Left lung (tissue), 10 donors: ENCODE results near the gene SUOX. TPM values are rescaled to one million over a fixed set of nuclear protein-coding genes. Genes with fewer than 3 reads are reported as not detected.

Source experiments
- ATAC-seq: fragments of 200-7000 bp; cut with Tn5 transposase; one replicate; pipeline ENCODE4 v1.9.1; 2020; ENCODE audit warnings: moderate library complexity
- DNase-seq, 4 donors: peaks; one replicate each; pipeline ENCODE4 v3.0.0-alpha.2; 2013 to 2020
- H3K27ac ChIP-seq, 2 donors: fragments of 200-600 bp; sonication (generic) in 1 of 2; one replicate each; pipeline versions ENCODE4 v1.5.0 to v1.8.0; 2020 to 2021
- H3K27me3 ChIP-seq, 2 donors: fragments of 200-600 bp; sonication (generic) in 1 of 2; one replicate each; pipeline versions ENCODE4 v1.5.0 to v1.8.0; 2020 to 2021
- H3K36me3 ChIP-seq, 2 donors: fragments of 200-600 bp; sonication (generic) in 1 of 2; one replicate each; pipeline versions ENCODE4 v1.5.0 to v1.8.0; 2020 to 2021
- H3K4me1 ChIP-seq, 2 donors: fragments of 200-600 bp; one replicate each; pipeline ENCODE4 v1.8.0; 2021
- H3K4me3 ChIP-seq, 2 donors: fragments of 200-600 bp; sonication (generic) in 1 of 2; one replicate each; pipeline versions ENCODE4 v1.5.0 to v1.8.0; 2020 to 2021; ENCODE audit warnings: mild to moderate bottlenecking in 1 of 2
- H3K9me3 ChIP-seq, 2 donors: fragments of 200-600 bp; sonication (generic) in 1 of 2; one replicate each; pipeline versions ENCODE4 v1.5.0 to v1.8.0; 2020 to 2021
- CTCF ChIP-seq, 2 donors: fragments of 200-600 bp; sonication (generic) in 1 of 2; IDR thresholded peaks; one replicate each; pipeline versions ENCODE4 v1.5.0 to v1.8.0; 2021; ENCODE audit warnings: antibody characterized with exemption in 2 of 2
- intact Hi-C, 2 donors: fragments of 100-400 bp; cut with DNase I; formaldehyde crosslinking; loops; one replicate each; pipeline versions ENCODE4 v1.11.2 to v1.14.2; 2022
- polyA plus RNA-seq, 6 donors: library from polyadenylated mRNA; unstranded; fragments of 120-200 nt; gene quantifications; one replicate each; pipeline ENCODE4 v1.2.1, GENCODE V29; 2013; ENCODE audit not compliant: insufficient read length in 6 of 6
- total RNA-seq, 2 donors: library from RNA; stranded (reverse); fragmentation: NEBNext Ultra II Directional; extraction: Animal tissue kit (Norgen Biotek cat#: 25700); gene quantifications; one replicate each; pipeline ENCODE4 v1.2.1, GENCODE V29; 2021
- donor health status: DM: no; HTN: yes; CAD: no.
- donor health status: DM: no; HTN: no; CAD: no.

The SUOX gene
- total and polyA plus RNA-seq, 8 donors, result 26.1 to 49.6 (median 41.2) TPM

GRCh38 chr12:56011509-56012090 lies 14.5 kb downstream of the SUOX start:
- Histone ChIP-seq H3K36me3 (no peaks in the 10 kb centered on the region), H3K27ac (no peak overlapping the region), H3K4me1 (peaks cover 0 to 11% of the 10 kb centered on the region in 2 donors), H3K4me3 (no peak overlapping the region), H3K27me3 (no peaks in the 10 kb centered on the region), H3K9me3 (no peaks in the 10 kb centered on the region)
- intact Hi-C loops, result no loop called here
- no peak for ATAC-seq
- DNase-seq, result no peak
- TF ChIP-seq CTCF (IDR thresholded peaks at IDR 0.05), result no peak

DNA sequence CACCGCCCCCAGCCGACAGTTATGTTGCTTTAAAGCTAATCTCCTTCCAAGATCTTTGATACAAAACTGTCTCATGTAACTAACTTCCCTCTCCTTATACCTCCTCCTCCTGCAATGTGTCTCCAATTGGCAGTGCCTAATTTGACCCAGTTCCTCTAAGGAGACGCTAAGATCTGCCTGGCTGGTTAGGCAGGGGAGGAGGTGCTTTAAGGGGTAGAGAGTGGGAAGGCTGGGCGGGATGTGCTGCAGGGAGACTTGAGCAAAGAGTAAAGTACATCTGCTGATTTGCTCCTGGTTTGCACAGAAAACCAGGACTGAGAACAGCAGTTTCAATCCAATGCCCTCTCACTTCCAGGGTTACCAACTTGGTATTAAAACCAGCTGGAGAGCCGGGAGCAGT lies 16.4 kb downstream of the SUOX start:
- H3K36me3 ChIP-seq, result no peaks in the 10 kb centered on the region
- no peak for DNase-seq
- no peaks in the 10 kb centered on the region for H3K9me3 ChIP-seq
- ATAC-seq, result peak; percentile 10
- H3K27ac ChIP-seq, result peak overlapping the region in 1 of 2 donors; percentile 44
- no peaks in the 10 kb centered on the region for H3K4me1 ChIP-seq
- no peak for TF ChIP-seq CTCF (IDR thresholded peaks at IDR 0.05)
- H3K27me3 ChIP-seq, result no peaks in the 10 kb centered on the region
- intact Hi-C loops, result no loop called here
- H3K4me3 ChIP-seq, result no peak overlapping the region

DNA sequence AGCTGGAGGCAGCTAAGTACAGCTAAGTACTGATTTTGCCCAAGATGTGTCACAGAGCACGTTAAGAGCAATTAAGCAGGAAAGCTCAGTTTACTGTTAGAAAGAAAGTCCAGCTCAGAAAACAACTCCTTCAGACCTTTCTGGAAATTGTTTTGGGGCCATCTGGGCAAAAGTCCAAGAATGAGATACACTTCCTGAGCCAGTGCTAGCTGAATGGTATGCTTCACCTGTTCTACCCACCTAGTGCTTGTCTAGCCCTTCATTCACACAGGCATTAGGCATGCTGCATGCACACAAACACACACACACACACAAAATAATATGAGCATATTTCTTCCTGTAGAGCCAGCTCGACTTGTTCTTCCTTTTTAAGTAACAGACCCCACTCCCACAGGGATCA lies 17.1 kb downstream of the SUOX start:
- Histone ChIP-seq H3K36me3 (no peaks in the 10 kb centered on the region), H3K27me3 (no peaks in the 10 kb centered on the region), H3K4me1 (no peaks in the 10 kb centered on the region), H3K4me3 (no peak overlapping the region), H3K9me3 (no peaks in the 10 kb centered on the region), H3K27ac (peak overlapping the region; percentile 34 to 44)
- TF ChIP-seq CTCF (IDR thresholded peaks at IDR 0.05), result no peak
- ATAC-seq (peak; percentile 89), DNase-seq (peak in 2 of 4 donors; percentile 16 to 62)
- intact Hi-C loops, result no loop called here

- H3K36me3 ChIP-seq, result no peaks in the 10 kb centered on the region
- peaks cover 7 to 20% of the 10 kb centered on the region in 2 donors for H3K4me1 ChIP-seq
- H3K27ac ChIP-seq, result no peak overlapping the region
Observed at GRCh38 chr12:56017181-56017580, 20.1 kb downstream of the SUOX start.

DNA sequence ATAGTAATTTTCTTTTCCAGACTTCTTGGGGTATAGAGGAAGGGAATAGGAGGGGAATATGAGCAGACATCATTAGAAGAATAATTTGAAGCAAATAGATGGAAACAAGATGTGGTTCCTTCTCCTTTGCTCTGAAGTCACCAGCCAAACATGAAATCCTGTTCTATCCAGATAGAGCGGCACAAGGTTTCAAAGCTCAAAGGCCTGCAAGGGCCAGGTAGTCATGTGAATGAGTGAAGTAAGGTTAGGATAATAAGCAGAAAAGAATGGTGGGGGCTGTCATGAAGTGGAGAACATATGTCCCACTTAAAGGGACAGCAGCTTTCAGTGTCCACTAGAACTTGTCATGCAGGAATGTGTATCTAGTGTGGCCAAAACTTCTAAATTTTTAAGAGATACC lies 21.3 kb downstream of the SUOX start:
- Histone ChIP-seq H3K36me3 (no peaks in the 10 kb centered on the region), H3K4me1 (peaks cover 7 to 25% of the 10 kb centered on the region in 2 donors), H3K27ac (no peak overlapping the region), H3K9me3 (no peaks in the 10 kb centered on the region), H3K4me3 (no peak overlapping the region), H3K27me3 (no peaks in the 10 kb centered on the region)
- intact Hi-C loops, result no loop called here
- ATAC-seq, result no peak
- no peak for TF ChIP-seq CTCF (IDR thresholded peaks at IDR 0.05)
- DNase-seq, result no peak

More at GRCh38 chr12:56017181-56017580, 20.1 kb downstream of the SUOX start:
- DNase-seq, result no peak
- Histone ChIP-seq H3K9me3 (no peaks in the 10 kb centered on the region), H3K4me3 (no peak overlapping the region), H3K27me3 (no peaks in the 10 kb centered on the region)
- intact Hi-C loops, result no loop called here
- no peak for ATAC-seq
- no peak for TF ChIP-seq CTCF (IDR thresholded peaks at IDR 0.05)
